Germinal center (tissue), 1 donor: ENCODE measurements around the gene REC114.
"Not testable (repeated sequence)": the region's sequence is repeated elsewhere in the genome, so short reads cannot be mapped to it uniquely, and the experiment has no call there.

ENCODE experiments used
- DNase-seq: peaks from one replicate; pipeline ENCODE4 v3.0.0; 2012; ENCODE audit warnings: mixed read lengths, low spot score

Gene REC114

DNA sequence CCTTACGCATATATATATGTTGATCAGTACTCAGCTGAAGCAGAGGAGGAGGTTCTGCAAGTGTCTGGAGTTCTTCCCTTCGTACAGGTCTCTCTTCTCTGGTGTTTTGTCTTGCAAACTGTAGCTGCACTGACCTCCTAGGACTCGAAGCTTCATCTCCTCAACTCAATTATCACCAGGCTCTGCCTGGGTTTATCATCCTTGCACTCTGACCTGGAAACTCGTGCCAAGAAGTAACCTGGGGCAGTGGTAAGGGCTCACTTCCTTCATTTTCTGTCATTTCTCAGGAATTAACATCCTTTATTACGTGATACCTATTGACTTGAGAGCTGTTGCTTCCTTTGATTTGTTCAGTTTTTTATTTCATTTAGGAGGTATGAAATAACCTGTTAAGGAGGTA, 14.4 kb downstream of the REC114 start:
- no peak for DNase-seq

DNA sequence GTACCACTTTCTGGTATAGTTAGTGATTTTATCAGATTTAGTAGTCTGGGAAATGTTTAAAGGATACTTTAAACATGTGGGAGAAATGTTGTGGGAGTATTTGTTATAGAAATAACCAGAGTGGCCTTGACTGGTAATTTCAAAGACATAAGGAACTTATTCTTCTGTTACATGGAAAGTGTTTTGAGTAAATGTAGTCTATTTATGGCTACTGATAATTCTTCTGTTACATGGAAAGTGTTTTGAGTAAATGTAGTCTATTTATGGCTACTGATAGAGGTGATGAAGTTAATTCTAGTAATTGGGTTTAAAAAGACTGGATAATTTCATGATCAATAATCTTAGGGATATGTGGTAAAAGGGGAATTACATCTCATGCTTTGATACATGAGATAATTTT, 17.7 kb downstream of the REC114 start:
- no peak for DNase-seq

DNA sequence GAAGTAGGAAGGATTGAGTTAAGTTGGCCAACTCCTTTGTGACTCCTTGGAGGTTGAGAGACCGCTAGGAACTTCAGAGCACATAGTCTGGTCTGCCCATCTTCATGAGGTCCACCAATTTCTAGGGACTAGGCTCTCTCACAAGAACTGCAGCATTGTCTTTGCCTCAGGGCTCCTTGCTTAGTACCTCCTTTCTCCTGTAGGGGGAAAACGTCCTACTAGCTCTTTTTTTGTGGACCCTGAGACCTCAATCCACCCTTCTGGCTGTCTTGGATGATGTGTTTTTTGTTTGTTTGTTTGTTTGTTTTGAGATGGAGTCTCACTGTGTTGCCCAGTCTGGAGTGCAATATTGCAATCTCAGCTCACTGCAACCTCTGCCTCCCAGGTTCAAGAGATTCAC, 21.6 kb downstream of the REC114 start:
- no peak for DNase-seq

DNA sequence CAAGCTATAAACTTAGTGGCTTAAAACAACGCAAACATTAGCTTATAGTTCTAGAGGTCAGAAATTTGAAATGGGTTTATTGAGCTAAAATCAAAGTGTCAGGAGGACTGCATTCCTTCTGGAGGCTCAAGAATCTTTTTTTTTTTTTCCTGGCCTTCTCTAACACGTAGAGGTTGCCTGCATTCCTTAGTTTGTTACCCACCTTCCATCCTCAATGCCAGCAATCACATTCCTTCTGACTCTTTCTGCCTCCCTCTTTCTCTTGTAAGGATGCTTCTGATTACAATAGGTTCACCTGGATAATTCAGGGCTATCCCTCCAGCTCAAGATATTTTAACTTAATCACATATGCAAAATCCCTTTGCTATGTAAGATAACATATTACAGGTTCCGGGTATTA, 24.8 kb downstream of the REC114 start:
- DNase-seq = no peak

DNA sequence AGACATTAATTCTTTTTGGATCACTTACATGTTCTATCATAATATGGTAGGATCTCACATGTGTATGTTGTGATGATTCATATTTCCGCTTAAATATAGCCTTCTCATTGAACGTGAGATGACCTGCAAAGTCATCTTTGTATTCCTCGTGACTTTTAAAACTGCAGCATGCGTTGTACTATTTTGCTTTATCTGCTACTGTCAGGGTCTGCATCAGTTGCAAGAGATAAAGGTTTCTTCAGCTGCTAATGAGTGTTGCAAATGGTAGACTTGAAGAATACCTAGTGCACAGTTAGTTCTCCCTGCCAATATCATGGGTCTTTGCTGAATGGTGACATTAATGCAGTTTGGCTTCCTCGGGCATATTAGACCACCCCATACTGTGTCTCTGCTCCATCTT, 31.8 kb downstream of the REC114 start:
- no peak for DNase-seq

DNA sequence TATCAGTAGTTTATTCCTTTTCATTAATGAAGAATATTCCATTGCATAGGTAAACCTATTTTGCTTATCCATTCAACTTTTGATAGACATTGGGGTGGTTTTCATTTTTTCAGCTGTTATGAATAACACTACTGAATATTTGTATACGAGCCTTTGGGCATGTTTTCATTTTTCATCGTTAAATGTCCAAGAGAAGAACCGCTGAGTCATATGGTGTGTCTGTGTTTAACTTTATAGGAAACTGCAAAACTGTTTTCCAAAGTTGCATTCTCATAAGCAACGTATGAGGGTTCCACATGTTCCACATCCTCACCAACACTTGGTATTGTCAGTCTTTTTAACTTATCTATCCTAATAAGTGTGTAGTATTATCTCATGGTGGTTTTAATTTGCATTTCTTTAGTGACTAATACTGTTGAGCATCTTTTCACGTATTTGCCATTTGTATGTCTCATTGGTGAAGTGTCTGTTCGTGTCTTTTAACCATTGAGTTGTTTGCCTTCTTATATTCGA, 33.8 kb downstream of the REC114 start:
- DNase-seq = no peak

DNA sequence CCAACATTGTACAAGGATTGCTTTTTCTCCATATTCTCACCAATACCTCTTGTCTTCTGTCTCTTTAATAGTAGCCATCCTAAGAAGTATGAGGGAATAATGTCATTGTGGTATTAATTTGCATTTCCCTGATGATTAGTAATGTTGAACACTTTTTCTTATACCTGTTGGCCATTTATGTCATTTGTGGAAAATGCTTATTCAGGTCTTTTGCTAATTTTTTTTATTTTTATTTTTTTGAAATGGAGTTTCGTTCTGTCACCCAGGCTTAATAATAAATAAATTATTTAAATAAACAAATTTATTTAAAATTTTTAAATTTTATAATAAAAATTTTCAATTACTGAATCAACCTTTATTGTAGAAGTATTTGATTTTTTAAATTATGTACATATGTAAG, 37.1 kb downstream of the REC114 start:
- DNase-seq = no peak

DNA sequence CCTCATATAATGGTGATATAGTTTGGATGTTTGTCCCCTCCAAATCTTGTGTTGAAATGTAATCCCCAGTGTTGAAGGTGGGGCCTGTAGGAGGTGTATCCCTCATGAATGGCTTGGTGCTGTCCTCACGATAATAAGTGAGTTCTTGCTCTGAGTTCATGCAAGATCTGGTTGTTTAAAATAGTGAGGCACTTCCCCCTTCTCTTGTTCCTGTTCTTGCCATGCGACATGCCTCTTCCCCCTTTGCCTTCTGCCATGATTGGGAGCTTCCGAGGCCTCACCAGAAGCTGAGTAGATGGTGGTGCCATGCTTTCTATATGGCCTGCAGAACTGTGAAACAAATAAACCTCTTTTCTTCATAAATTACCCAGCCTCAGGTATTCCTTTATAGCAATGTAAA, 39.2 kb downstream of the REC114 start:
- no peak for DNase-seq

DNA sequence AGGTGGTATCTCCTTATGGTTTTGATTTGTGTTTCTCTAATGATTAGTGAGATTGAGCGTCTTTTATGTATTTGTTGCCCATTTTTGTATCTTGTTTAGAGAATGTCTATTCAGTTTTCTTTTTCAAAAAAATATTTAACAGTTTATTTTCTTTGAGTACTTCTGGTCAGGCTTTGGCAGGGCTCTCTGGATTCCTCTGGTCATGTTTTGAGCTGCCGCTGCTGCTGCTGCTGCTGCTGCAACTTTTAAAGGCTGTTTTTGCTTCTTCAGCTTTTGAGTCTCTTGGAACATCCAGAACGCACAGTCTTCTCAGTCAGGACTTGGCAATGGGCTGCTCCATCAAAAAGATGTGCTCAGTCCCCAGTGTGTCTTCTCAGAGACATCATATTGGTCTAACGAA, 40.1 kb downstream of the REC114 start:
- DNase-seq = no peak

DNA sequence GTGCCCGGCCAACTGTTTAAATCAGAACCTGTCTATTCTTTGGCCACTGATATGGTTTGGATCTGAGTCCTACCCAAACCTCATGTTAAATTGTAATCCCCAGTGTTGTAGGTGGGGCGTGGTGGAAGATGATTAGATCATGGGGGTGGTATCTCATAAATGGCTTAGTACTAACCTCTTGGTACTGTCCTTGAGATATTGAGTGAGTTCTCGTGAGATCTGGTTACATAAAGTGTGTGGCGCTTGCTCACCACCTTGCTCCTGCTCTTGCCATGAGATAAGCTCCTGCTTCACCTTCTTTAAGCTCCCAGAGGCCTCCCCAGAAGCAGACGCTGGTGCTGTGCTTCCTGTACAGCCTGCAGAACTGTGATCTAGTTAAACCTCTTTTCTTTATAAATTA, 42.4 kb downstream of the REC114 start:
- no peak for DNase-seq

DNA sequence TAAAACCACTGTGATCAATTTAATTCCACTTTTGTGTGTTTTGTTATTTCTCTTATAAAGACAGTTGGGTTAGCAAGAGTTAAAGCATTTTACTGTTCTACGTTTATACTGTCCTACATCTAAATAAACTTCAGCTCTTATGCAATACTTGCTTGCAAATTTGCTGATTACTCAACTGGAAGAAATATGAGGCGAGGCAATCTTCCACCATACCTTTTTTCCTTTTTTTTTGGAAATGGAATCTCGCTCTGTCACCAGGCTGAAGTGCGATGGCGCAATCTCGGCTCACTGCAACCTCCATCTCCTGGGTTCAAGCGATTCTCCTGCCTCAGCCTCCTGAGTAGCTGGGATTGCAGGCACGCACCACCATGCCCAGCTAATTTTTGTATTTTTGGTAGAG, 42.9 kb downstream of the REC114 start:
- DNase-seq = not testable (repeated sequence)

DNA sequence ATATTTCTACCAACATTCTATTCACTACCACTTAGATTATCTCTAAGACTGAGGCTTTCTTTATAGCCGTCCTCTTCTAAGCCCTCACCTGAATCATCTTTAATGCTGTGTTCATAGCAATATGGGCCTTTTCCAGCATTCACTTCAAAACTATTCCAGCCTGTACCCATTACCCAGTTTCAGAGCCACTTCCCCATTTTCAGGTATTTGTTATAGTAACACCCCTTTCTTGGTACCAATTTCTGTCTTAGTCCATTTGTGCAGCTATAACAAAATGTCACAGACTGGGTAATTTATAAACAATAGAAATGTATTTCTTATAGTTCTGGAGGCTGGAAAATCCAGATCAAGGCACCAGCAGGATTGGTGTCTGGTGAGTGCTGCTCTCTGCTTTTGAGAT, 45.7 kb downstream of the REC114 start:
- DNase-seq = no peak

DNA sequence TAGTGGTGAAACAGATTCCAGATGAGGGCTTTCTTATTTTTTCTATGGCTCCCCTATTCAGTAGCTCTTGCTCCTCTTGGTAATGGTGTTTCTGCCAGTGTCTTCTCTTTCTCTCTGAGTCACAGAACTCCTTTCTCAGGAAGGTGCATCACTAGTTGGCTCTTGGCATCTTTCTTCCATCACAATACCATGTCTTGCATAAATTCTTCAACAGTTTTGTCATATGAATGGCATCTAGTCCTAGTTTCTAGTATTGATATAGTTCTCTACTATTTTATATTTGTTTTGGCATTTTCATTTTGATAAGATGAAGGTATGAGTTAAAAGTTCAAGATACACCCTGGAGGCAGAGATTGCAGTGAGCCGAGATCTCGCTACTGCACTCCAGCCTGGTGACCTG, 51.0 kb downstream of the REC114 start:
- no peak for DNase-seq

DNA sequence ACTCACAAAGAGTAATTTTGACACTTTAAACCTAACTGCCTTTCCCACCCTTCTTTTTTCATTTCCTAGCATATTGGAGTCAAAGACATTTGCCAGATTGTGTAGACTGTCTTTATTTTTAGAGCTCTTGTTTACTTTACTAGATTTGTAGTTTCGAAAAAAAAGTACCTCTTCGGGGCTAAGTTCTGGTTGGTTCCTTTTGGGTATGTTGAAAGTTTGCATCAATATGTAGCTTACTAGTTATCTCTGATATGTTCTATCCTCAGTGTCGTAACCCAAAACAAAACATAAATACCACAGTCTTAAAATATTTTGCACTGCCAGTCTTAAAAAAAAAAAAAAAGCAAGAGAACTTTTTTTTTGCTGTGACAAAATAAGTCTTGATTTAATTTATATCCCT, 52.2 kb downstream of the REC114 start:
- DNase-seq = no peak

DNA sequence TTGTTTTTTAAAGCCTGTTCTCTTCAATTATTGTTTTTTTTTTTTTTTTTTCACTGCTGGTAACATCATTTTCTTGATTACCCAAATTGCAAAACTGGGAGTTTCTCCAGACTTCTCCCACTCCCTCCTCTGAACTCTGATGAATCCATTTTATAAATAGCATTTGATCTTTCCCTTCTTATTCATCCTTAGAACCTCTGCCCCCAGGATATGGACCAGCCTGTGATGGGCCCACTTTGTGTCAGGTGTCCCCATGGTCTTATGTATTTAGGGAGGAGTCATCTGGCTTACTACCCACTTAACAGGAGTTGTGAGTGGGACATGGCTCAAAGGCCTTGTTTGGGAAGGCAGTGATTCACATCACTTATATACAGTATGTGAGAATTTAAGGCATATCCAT, 57.7 kb downstream of the REC114 start:
- DNase-seq = no peak

DNA sequence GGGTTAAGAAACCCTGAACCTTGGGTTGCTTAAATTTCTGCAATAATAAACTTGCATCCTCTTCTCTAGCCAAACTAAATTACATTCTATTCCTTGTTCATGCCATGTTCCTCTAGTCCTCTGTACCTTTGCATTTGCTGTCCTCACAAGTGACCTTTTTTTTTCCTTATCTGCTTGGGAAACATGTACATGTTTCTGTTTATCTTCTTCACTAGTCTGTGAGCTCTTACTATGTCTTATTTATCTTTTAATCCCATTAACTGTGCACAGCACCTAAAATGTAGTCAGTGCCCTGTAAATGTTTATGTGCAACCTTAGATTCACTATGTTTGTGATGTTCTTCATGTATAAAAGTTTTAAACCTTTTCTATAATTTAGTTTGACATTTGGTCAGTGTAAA, 61.9 kb downstream of the REC114 start:
- DNase-seq = no peak

DNA sequence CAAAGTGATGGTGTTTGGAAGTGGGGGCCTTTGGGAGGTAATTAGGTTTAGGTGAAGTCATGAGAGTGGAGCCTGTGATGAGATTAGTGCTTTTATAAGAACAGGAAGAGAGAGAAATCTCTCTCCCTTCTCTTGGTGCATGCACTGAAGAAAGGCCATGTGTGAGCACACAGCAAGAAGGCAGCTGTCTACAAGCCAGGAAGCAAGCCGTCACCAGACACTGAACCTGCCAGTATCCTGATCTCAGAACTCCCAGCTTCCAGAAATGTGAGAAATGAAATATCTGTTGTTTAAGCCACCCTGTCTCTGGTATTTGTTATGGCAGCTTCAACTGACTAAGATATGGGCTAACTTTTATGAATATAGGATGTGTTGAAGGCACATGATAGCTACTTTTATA, 72.6 kb downstream of the REC114 start:
- no peak for DNase-seq

DNA sequence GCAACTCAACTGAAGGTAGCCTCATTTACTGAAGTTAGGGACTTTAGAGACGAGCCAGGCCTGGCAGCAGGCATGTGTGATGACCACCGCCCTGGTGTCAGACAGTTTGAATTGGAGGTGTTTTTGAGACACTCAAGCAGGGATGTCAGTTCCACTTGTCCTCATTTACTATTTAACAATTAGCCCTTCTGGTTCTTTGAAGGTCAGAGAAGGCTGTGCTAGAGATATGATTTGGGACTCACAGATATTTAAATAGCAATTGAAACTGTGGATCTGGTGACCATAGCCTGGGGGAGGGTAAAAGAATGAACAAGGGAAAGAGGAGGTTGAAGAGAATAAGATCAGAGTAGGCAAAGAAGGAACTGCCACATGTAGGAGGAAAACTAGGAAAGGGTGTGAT, 74.6 kb downstream of the REC114 start:
- DNase-seq = no peak

DNA sequence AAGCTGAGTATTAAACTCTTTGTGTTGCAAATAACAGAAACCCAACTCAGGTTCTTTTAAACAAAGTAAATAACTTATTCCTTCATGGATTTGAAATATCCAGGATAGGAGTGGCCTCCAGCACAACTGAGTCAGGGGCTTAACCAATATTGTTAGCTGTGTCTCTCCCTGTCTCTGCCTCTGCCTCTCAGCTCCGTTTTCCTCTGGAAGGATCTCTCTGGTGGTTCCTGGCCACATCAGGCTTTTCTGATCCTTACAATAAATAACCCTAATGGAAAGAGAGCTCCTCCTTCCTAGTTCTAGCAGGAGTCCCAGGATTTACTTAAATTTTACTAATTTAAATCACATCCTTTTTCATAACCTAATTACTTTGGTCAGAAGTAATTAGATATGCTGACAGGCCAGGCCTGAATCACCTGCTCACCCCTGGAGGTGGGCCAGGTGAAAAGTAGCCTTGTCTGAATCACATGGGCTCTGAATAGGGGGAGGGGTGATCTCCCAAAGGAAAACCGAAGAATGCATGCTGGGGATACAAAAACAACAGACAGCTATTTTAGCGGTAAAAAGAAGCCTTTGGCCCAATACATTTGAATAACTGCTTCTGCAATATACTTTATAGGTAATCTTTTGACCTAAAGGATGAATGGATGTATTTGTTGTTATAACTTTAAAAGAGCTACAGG, 75.4 kb downstream of the REC114 start:
- DNase-seq = no peak

DNA sequence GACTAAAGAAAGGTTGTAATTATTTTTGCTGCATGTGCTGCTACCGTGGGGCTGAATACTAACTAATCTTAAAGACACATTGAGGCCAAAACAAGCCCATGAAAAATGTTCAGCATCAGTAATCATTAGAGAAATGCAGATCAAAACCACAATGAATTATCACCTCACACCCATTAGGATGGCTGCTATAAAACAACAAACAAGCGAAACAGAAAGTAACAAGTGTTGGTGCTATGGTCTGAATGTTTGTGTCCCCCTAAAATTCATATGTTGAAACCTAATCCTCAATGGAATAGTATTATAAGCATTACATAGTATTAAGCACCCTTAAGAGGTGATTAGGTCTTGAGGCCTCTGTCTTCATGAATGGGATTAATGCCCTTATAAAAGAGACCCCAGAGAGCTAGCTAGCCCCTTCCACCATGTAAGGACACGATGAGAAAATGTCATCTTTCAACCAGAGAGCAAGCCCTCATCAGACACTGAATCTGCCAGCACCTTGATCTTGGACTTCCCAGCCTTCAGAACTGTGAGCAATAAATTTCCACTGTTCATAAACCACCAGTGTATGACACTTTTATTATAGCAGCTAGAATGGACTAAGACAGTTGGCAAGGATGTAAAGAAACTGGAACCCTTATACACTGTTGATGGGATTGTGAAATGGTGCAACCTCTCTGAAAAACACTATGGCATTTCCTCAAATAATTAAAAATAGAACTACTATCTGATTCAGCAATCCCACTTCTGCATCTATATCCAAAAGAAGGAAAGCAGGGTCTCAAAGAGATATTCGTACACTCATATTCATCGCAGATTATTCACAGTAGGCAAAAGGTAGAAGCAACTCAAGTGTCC, 76.1 kb downstream of the REC114 start:
- no peak for DNase-seq

DNA sequence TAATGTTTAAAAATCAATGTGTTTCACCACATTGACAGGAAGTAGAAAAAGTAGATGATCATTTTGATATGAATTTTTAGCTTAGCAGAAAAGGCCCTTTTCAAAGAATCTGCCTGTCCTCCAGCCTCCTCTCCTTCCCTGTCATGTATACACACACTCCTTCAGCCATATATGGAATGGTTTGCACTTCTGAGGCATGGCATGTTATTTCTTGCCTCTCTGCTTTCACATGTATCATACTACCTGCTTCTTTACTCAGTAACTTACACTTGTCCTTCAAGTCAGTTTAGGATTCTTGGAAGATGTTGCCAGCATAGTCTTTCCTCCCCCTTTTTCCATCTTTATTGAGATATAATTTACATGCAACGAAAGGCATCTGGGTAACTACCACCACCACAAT, 79.0 kb downstream of the REC114 start:
- no peak for DNase-seq

DNA sequence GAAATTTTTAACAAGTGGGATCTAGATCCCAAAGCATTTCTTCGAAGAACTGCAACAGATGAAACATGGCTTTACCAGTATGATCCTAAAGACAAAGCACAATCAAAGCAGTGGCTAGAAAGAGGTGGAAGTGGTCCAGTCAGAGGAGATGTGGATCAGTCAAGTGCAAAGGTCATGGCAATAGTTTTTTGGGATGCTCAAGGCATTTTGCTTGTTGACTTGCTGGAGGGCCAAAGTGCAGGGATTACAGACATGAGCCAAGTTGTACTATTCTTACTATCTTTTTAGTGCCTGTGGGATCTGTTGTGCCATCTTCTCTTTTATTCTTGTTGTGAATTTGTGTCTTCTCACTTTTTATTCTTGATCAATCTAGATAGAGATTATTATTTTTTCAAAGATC, 82.0 kb downstream of the REC114 start:
- DNase-seq = no peak

DNA sequence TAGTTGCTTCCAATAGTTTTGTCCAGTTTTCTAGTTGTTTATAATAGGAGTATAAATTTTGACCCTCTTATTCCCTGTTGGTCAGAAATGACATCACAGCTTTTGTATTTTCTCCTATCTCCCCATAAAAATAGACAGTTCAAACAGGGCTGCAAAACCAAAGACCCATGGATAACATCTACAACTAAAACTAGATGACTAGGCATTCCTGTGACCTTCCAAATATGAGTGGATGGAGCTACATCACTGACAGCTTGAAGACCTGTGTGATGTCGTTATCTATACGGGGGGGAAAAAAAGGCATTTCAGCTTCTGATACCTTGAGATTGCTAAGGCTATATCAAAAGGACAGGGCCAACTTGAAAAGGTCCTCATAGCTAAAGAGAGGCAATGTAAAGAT, 84.6 kb downstream of the REC114 start:
- no peak for DNase-seq

DNA sequence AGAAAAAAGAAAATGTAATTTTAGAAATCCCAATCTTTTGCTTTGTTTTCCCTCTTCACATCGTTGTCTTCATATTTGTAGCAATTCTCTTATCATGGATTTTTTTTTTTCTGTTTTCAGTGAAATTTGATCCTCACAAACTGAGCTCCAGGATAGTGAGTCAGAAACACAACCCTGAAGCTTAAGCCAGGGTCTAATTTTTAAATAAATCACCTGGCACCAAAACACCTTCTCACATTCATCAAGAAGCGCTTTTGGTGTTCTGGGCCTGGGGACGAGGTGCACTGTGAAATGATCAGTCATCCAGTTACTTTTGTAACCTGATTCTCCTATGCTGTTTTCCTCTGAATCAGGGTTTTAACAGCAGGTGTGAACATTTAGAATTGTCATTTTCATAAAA, 87.7 kb downstream of the REC114 start:
- no peak for DNase-seq
